Nephron (organoid): ENCODE data around the gene RNF112.
A peak's percentile ranks its signal among the peaks of the same experiment; 100 is the strongest.
"Not testable (repeated sequence)": the region's sequence is repeated elsewhere in the genome, so short reads cannot be mapped to it uniquely, and the experiment has no call there.

ENCODE experiments used
- H3K27ac Mint-ChIP-seq, 3 experiments: 2 replicates each; pipeline ENCODE4 v1.8.0; 2020; ENCODE audit warnings: mixed read lengths in 3 of 3, mild to moderate bottlenecking in 2 of 3, moderate library complexity in 1 of 3
- H3K27me3 Mint-ChIP-seq: 2 replicates; pipeline ENCODE4 v1.8.0; 2021; ENCODE audit warnings: low read depth, mild to moderate bottlenecking, moderate library complexity, mixed read lengths
- H3K36me3 Mint-ChIP-seq: 2 replicates; pipeline ENCODE4 v1.8.0; 2020; ENCODE audit warnings: low read depth, mixed read lengths
- H3K4me1 Mint-ChIP-seq: 2 replicates; pipeline ENCODE4 v1.8.0; 2020; ENCODE audit warnings: mixed read lengths
- H3K4me3 Mint-ChIP-seq, 3 experiments: 2 replicates each; pipeline ENCODE4 v1.8.0; 2020; ENCODE audit warnings: mild to moderate bottlenecking in 3 of 3, mixed read lengths in 3 of 3, moderate library complexity in 2 of 3
- H3K9me3 Mint-ChIP-seq: 2 replicates; pipeline ENCODE4 v1.8.0; 2020; ENCODE audit warnings: mixed read lengths
- TF ChIP-seq, protein P1 (sequence below), 3 experiments: fragments of 200-600 bp; sonication (generic); IDR thresholded peaks; one replicate each; pipeline ENCODE4 v1.5.0; 2021; ENCODE audit warnings: antibody characterized with exemption in 3 of 3; ENCODE audit not compliant: unreplicated experiment in 3 of 3

Gene RNF112

DNA sequence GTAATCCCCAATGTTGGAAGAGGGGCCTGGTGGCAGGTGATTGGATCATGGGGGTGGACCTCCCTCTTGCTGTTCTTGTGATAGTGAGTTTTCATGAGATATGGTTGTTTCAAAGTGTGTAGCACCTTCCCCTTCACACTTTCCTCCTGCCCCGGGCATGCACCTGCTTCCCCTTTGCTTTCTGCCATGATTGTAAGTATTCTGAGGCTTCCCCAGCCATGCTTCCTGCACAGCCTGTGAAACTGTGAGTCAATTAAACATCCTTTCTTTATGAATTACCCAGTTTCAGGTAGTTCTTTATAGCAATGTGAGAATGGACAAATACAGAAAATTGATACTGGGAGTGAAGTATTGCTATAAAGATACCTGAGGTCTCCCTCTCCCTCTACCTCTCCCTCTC is 29.4 kb downstream of the RNF112 start:
- Mint-ChIP-seq H3K4me3 (no peak overlapping the region), H3K36me3 (peaks cover 22% of the 10 kb centered on the region), H3K27me3 (no peaks in the 10 kb centered on the region), H3K9me3 (peaks cover 33% of the 10 kb centered on the region), H3K4me1 (no peaks in the 10 kb centered on the region), H3K27ac (peak overlapping the region in 1 of 3 experiments; percentile 14)
- TF ChIP-seq, protein P1, sequence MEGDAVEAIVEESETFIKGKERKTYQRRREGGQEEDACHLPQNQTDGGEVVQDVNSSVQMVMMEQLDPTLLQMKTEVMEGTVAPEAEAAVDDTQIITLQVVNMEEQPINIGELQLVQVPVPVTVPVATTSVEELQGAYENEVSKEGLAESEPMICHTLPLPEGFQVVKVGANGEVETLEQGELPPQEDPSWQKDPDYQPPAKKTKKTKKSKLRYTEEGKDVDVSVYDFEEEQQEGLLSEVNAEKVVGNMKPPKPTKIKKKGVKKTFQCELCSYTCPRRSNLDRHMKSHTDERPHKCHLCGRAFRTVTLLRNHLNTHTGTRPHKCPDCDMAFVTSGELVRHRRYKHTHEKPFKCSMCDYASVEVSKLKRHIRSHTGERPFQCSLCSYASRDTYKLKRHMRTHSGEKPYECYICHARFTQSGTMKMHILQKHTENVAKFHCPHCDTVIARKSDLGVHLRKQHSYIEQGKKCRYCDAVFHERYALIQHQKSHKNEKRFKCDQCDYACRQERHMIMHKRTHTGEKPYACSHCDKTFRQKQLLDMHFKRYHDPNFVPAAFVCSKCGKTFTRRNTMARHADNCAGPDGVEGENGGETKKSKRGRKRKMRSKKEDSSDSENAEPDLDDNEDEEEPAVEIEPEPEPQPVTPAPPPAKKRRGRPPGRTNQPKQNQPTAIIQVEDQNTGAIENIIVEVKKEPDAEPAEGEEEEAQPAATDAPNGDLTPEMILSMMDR (IDR thresholded peaks at IDR 0.05; ENCODE audit: unreplicated experiment in 3 of 3), result no peak

DNA sequence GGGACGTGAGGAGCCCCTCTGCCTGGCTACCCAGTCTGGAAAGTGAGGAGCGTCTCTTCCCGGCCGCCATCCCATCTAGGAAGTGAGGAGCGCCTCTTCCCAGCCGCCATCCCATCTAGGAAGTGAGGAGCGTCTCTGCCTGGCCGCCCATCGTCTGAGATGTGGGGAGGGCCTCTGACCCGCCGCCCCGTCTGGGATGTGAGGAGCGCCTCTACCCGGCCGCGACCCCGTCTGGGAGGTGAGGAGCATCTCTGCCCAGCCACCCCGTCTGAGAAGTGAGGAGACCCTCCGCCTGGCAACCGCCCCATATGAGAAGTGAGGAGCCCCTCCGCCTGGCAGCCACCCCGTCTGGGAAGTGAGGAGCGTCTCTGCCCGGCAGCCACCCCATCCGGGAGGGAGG is 30.3 kb downstream of the RNF112 start:
- not testable (repeated sequence) for H3K4me3 Mint-ChIP-seq, H3K27me3 Mint-ChIP-seq, H3K27ac Mint-ChIP-seq, H3K4me1 Mint-ChIP-seq
- Mint-ChIP-seq H3K36me3 (peaks cover 27% of the 10 kb centered on the region), H3K9me3 (peaks cover 37% of the 10 kb centered on the region)

DNA sequence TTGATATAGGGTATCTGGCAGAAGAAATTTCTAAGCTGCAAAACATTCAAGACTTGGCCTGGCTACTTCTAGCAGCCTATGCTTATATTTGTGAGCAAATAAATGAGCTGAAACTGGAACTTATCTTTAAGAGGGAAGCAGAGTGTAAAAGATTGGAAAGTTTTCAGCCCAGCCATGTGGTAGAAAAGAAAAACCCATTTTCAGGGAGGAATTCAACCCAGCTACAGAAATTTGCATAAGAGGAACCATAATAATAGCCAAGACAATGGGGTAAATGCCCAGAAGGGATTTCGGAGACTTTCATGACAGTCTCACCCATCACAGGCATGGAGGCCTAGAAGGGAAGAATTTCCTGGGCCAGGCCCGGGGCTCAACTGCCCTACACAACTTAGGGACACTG is 31.7 kb downstream of the RNF112 start:
- Mint-ChIP-seq H3K4me3 (no peak overlapping the region), H3K27ac (peak overlapping the region in 1 of 3 experiments; percentile 19), H3K4me1 (peaks cover 11% of the 10 kb centered on the region), H3K36me3 (peaks cover 30% of the 10 kb centered on the region), H3K27me3 (no peaks in the 10 kb centered on the region), H3K9me3 (peaks cover 41% of the 10 kb centered on the region)
- TF ChIP-seq, protein P1 (IDR thresholded peaks at IDR 0.05; ENCODE audit: unreplicated experiment in 3 of 3), result no peak

DNA sequence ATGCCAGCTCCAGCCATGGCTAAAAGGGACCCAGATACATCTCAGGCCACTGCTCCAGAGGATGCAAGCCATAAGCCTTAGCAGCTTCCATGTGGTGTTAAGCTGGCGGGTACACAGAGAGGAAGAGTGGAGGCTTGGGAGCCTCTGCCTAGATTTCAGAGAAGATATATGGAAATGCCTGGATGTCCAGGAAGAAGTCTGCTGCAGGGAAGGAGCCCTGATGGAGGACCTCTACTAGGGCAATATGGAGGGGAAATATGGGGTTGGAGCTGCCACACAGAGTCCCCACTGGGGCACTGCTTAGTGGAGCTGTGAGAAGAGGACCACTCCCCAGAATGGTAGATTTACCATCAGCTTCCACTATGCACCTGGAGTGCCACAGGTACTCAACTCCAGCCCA is 32.1 kb downstream of the RNF112 start:
- Mint-ChIP-seq H3K27me3 (no peaks in the 10 kb centered on the region), H3K4me1 (peaks cover 15% of the 10 kb centered on the region), H3K36me3 (peaks cover 30% of the 10 kb centered on the region), H3K9me3 (peaks cover 41% of the 10 kb centered on the region), H3K4me3 (no peak overlapping the region), H3K27ac (no peak overlapping the region)
- TF ChIP-seq, protein P1 (IDR thresholded peaks at IDR 0.05; ENCODE audit: unreplicated experiment in 3 of 3), result no peak

DNA sequence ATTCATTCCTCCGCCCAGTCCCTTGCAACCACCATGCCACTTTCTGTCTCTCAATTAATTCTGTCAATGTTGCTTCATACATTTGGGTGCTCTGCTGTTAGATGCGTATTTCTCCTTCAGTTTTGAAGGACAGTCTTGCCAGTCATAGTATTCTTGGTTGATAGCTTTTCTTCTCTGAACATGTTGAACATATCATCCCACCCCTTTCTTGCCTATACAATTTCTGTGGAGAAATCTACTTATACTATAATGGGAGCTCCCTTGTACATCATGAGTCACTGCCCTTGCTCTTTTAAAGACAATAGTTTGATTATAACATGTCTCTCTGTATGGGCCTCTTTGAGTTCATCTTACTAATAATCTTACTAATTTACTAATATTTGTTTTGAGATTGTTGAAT is 34.1 kb downstream of the RNF112 start:
- peaks cover 30% of the 10 kb centered on the region for H3K36me3 Mint-ChIP-seq
- H3K4me3 Mint-ChIP-seq, result no peak overlapping the region
- peaks cover 35% of the 10 kb centered on the region for H3K4me1 Mint-ChIP-seq
- TF ChIP-seq, protein P1 (IDR thresholded peaks at IDR 0.05; ENCODE audit: unreplicated experiment in 3 of 3), result no peak
- H3K27ac Mint-ChIP-seq, result no peak overlapping the region
- H3K27me3 Mint-ChIP-seq, result no peaks in the 10 kb centered on the region
- peaks cover 41% of the 10 kb centered on the region for H3K9me3 Mint-ChIP-seq

DNA sequence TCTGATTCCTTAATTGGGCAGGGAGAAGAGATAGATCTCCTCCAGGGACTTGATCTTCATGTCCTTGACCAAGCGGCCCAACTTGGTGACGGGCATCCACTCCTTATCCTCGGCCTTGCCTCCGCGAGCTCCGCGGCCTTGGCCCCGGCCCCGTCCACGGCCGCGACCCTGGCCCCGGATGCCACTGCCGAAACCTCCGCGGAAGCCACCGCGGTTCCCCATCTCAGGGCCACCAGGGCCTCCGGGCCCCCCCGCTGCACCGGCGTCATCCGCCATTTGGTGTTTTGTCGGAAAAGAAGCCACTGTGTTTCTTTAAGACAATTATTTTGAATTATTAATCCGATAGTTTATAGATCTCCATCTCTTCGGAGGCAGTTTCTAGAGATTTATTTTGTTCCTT is 35.5 kb downstream of the RNF112 start:
- Mint-ChIP-seq H3K4me3 (peak overlapping the region in 2 of 3 experiments; percentile 12 to 42), H3K36me3 (peaks cover 30% of the 10 kb centered on the region), H3K27ac (peak overlapping the region; percentile 93 to 98 (median 97)), H3K4me1 (peaks cover 35% of the 10 kb centered on the region), H3K9me3 (peaks cover 37% of the 10 kb centered on the region)
- not testable (repeated sequence) for H3K27me3 Mint-ChIP-seq

DNA sequence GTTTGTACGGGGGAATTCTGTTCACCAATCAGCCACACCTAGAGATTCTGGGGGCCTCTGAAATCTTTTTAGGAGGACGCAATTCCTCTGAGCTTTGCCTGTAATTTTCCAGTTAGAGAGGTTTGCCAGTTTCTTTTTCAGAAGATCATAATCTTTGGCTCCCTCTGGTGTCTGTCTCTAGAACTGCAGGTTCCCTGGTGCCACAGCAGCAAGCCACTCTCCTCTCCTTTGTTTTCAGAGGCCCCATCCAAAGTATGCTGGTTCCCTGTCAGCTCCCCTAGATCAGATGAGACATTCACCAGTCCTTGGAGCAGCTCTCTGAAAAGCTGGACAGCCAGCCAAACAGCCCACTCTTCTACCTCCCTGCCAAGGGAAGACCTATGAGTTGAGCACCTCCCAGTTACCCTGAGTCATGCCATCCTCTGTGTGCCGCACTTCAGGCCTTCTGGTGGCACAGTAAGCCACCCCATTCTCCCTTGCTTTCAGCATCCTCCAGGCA is 36.1 kb downstream of the RNF112 start:
- H3K27me3 Mint-ChIP-seq, result no peaks in the 10 kb centered on the region
- TF ChIP-seq, protein P1 (IDR thresholded peaks at IDR 0.05; ENCODE audit: unreplicated experiment in 3 of 3), result peak; percentile 93 to 97 (median 97)

More for the DNA sequence above, 36.1 kb downstream of the RNF112 start:
- H3K9me3 Mint-ChIP-seq, result peaks cover 36% of the 10 kb centered on the region
- H3K36me3 Mint-ChIP-seq, result peaks cover 30% of the 10 kb centered on the region
- peaks cover 35% of the 10 kb centered on the region for H3K4me1 Mint-ChIP-seq
- peak overlapping the region in 2 of 3 experiments; percentile 12 to 42 for H3K4me3 Mint-ChIP-seq
- H3K27ac Mint-ChIP-seq, result peak overlapping the region; percentile 93 to 98 (median 97)
